Bronchial epithelial cell (primary cell): Measurements from ENCODE around the gene SLAIN1. TPM values are rescaled to one million over a fixed set of nuclear protein-coding genes. Genes with fewer than 3 reads are reported as not detected.

Source experiments
- DNase-seq: peaks from one replicate; pipeline ENCODE4 v3.0.0-alpha.2; 2010; ENCODE audit warnings: low read depth
- FAIRE-seq: peaks from 2 replicates; lab custom pipeline; 2011; peaks lifted over from hg19 to GRCh38; lab: Jason Lieb, UNC
- H3K27me3 ChIP-seq: 2 replicates; pipeline ENCODE4 v1.5.1; 2011; ENCODE audit warnings: low read length; ENCODE audit not compliant: control insufficient read depth, insufficient read depth
- H3K36me3 ChIP-seq: 2 replicates; pipeline ENCODE4 v1.5.1; 2011; ENCODE audit warnings: low read length; ENCODE audit not compliant: control insufficient read depth, insufficient read depth
- H3K4me3 ChIP-seq: 2 replicates; pipeline ENCODE4 v1.5.1; 2011; ENCODE audit warnings: mild to moderate bottlenecking, low read depth, low read length, control low read depth
- total RNA-seq: library from RNA; depleted of rRNA; stranded (reverse); fragments of >200 nt; gene quantifications from 2 replicates; pipeline ENCODE4 v1.2.1, GENCODE V29; 2014
- TF ChIP-seq, protein P1 (sequence below): IDR thresholded peaks from 2 replicates; pipeline ENCODE4 v1.5.1; 2011; ENCODE audit warnings: mild to moderate bottlenecking, moderate library complexity, low read length, control low read depth, inconsistent platforms; ENCODE audit not compliant: insufficient read depth, severe bottlenecking

SLAIN1 gene
- total RNA-seq, 1 donor from 2014 or later, result under 0.01 TPM

DNA sequence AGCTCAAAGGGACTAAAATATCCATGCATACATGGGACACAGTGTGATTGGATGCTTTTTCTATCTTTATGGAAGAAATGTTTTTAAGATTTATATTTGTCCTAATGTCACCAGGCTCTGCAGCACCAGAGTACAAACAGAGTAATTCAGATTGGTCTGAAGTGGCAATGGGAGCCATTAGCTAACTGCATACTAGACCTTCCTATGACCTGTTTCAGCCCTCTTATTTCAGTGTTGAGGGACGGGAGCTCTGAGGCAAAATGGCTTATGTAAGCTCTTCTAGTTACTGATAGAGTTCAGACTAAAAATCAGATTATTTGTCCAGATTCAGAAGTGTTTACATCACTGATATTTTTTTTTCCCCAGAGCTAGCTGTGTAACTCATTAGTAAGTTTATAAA, 4.9 kb downstream of the SLAIN1 start:
- H3K36me3 ChIP-seq, result no peaks in the 10 kb centered on the region
- no peak for FAIRE-seq
- TF ChIP-seq, protein P1, sequence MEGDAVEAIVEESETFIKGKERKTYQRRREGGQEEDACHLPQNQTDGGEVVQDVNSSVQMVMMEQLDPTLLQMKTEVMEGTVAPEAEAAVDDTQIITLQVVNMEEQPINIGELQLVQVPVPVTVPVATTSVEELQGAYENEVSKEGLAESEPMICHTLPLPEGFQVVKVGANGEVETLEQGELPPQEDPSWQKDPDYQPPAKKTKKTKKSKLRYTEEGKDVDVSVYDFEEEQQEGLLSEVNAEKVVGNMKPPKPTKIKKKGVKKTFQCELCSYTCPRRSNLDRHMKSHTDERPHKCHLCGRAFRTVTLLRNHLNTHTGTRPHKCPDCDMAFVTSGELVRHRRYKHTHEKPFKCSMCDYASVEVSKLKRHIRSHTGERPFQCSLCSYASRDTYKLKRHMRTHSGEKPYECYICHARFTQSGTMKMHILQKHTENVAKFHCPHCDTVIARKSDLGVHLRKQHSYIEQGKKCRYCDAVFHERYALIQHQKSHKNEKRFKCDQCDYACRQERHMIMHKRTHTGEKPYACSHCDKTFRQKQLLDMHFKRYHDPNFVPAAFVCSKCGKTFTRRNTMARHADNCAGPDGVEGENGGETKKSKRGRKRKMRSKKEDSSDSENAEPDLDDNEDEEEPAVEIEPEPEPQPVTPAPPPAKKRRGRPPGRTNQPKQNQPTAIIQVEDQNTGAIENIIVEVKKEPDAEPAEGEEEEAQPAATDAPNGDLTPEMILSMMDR, result no peak
- H3K4me3 ChIP-seq, result no peak overlapping the region
- DNase-seq, result no peak
- peaks cover 11% of the 10 kb centered on the region for H3K27me3 ChIP-seq

DNA sequence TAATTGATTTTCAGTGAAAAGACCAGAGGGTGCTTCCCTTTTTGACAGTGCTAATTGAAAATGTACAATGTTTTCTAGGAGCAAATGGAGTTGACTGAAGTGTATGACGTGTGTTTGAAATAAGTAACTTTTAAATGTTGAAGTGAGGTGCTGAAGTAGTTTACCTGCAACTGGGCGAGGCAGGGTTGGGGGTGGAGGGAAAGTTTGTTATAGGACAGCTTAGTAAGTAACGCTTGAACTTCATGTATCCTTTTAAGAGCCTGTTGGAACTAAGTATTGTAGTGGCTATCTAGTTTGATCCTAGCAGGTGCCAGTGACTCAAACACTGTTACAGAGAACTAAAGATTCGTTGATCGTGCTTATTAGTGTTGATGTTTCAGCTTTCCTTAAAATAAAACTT, 5.9 kb downstream of the SLAIN1 start:
- H3K4me3 ChIP-seq, result no peak overlapping the region
- no peaks in the 10 kb centered on the region for H3K36me3 ChIP-seq
- TF ChIP-seq, protein P1, result no peak
- FAIRE-seq, result no peak
- peaks cover 11% of the 10 kb centered on the region for H3K27me3 ChIP-seq
- no peak for DNase-seq

DNA sequence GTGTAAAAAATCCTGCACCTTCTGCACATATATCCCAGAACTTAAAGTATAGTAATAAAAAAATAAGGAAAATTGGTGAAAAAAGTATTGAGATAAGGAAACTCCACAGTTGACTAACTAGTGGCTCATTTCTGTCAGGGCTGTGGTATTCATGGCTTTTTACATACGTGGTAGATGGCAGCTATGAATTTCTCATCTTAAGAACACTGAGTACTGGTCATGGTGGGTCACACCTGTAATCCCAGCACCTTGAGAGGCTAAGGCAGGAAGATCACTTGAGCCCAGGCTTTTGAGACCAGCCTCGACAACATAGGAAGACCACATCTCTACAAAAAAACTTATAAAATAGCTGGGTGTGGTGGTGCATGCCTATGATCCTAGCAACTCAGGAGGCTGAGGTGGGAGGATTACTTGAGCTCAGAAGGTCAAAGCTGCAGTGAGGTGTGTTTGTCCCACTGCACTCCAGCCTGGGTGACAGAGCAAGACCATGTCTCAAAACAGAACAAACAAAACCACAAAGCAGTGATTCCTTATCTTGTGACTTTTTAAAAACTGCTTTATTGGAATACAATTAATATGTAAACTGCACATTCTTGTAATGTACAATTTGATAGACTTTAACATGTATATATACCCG, 16.8 kb downstream of the SLAIN1 start:
- H3K36me3 ChIP-seq, result no peaks in the 10 kb centered on the region
- TF ChIP-seq, protein P1, result no peak
- no peak for FAIRE-seq
- DNase-seq, result no peak
- no peaks in the 10 kb centered on the region for H3K27me3 ChIP-seq
- no peak overlapping the region for H3K4me3 ChIP-seq

DNA sequence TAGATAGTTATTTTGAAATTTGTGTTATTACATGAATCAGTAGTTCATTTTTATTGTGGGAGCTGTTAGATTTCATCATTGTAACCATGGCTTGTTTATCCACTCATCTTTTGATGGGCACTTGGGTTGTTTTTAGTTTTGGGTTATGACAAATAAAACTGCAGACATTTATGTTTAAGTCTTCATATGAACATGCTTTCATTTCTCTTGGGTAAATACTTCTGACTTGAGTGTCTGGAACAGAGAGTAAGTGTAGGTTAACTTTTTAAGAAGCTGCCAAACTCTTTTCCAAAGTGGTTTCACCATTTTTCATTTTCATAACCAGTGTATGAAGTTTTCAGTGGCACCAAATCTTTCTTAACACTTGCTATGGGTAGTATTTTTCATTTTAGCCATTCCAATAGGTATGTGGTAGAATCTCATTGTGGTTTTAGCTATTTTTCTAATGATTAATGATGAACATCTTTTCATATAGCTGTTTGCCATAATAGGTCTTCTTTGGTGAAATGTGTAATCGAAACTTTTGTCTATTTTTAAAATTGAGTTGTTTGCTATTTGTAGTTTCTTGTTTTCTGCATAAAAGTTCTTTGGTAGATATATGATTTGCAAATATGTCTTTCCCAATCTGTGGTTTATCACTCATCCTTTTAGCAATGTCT, 17.9 kb downstream of the SLAIN1 start:
- H3K4me3 ChIP-seq, result no peak overlapping the region

DNA sequence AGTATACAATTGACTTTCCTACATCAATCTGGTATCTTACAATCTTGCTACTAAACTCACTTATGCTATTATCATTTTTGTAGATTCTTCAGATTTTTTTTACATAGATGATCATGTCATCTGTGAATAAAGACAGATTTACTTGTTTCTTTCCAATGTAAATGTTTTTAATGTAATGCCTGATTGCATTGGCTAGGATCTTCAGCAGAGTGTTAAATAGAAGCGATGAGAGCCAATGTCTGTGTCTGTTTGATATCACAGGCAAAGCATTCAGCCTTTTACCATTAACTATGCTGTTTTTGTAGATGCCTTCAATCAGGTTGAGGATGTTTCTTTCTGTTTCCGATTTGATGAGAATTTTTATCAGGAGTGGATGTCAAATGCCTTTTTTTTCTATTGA, 19.2 kb downstream of the SLAIN1 start:
- H3K4me3 ChIP-seq, result no peak overlapping the region
- no peak for DNase-seq
- no peak for FAIRE-seq
- H3K36me3 ChIP-seq, result no peaks in the 10 kb centered on the region
- TF ChIP-seq, protein P1, result no peak
- no peaks in the 10 kb centered on the region for H3K27me3 ChIP-seq

More for the DNA sequence above, 17.9 kb downstream of the SLAIN1 start:
- DNase-seq (no peak), FAIRE-seq (no peak)
- H3K27me3 ChIP-seq, result no peaks in the 10 kb centered on the region
- TF ChIP-seq, protein P1, result no peak
- no peaks in the 10 kb centered on the region for H3K36me3 ChIP-seq

DNA sequence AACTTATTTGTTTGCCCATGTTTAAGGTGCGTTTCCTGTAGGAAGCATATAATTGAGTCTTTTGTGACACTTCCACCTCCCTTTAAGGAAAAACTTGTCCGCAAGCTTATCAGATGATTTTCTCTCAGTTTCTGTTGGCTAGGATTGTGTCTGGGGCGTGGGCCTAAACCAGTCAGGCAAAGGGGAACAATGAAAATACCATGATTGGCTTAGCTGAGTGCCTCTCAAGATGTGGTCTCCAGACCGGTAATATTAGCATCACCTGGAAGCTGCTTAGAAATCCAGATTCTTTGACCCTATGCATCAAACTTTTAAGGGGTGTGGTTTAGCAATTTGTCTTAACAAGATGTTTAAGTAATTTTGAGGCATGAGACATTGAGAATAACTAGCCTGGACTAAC, 20.0 kb downstream of the SLAIN1 start:
- Histone ChIP-seq H3K27me3 (no peaks in the 10 kb centered on the region), H3K36me3 (no peaks in the 10 kb centered on the region), H3K4me3 (no peak overlapping the region)
- FAIRE-seq (no peak), DNase-seq (no peak)
- TF ChIP-seq, protein P1, result no peak
